Epithelial cell of prostate (primary cell): Measurements from ENCODE around the gene CA11.
"Not testable (repeated sequence)": the region's sequence is repeated elsewhere in the genome, so short reads cannot be mapped to it uniquely, and the experiment has no call there.

ENCODE experiments used
- DNase-seq: peaks from one replicate; pipeline ENCODE4 v3.0.0-alpha.2; 2011; ENCODE audit warnings: low read depth, low spot score
- H3K27ac ChIP-seq: fragments of 450-650 bp; 2 replicates; pipeline ENCODE4 v1.5.1; 2017; ENCODE audit warnings: mild to moderate bottlenecking

Gene CA11

DNA sequence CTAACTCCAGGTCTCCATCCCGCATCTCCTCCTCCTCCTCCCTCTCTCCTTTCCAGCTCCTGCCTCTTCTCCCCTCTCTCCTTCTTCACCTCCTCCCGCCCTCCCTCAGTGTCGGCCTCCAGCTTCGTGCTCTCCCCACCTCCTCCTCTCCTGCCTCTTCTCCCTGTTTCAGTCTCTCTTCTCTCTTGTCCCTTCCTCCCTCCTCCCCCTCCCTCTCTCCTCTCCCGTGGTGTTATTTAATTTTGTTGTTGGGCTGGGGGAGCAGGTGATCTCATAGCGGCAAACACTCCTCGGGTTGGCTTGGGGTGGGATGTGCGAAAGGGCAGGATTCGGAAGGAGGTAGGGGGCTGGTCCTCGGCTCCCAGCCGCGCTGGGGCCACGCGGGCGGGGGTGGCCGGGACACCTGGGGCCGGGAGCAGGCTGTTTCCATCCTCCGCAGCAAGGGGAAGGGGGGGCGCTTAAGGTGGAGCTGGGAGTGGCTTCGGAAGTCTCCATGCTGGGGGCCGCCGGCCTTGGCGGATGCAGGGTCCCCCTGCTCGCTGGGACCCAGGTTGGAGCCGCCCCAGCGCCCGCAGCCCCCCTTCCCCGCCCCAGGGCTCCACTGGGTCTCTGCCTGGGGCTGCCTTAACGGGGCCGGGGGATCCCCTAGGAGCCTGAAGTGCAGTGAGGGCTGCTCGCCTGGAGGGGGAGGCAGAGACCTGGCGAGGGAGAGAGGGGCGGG, at the start of gene CA11:
Gene CA11, minus strand, starts transcription at position 187 of the 721 bp plus-strand sequence. CDS start 555 bp downstream, outside the sequence.
- no peak for DNase-seq
- H3K27ac ChIP-seq: no peak within 1 kb of the TSS

DNA sequence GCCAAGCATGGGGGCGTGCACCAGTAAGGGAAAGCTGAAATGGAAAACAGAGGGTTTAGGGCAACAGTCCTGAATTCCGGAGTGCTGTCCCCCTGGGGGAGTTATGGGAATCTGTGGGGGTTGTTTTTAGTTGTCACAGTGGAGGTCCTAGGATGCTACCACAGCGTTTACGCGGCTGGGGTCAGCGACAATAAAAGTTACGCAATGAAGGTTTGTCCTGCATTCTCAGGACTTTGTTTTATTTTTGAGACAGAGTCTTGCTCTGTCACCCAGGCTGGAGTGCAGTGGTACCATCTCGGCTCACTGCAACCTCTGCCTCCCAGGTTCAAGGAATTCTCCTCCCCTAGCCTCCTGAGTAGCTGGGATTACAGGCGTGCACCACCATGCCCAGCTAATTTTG, 47.6 kb upstream of the CA11 start:
- not testable (repeated sequence) for H3K27ac ChIP-seq

DNA sequence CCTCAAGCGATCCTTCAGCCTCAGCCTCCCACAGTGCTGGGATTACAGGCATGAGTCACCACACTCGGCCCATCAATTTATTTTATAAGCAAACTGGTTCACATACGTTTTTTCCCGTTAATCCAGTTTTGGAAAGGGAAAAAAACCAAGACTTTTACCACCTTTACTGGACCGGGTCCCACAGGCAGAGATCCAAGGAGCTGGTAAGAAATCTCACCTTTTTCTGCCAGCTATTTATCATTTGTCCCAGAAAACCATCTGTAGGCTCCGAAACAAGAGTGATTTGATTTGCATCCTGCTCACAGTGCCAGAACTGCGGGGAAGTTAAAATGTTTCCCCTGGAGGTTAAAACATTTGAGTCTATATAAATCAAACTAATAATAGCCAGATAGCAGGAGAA, 43.5 kb upstream of the CA11 start:
- H3K27ac ChIP-seq: no peak overlapping the region
- DNase-seq: no peak

More for the DNA sequence above, 47.6 kb upstream of the CA11 start:
- DNase-seq: not testable (repeated sequence)

DNA sequence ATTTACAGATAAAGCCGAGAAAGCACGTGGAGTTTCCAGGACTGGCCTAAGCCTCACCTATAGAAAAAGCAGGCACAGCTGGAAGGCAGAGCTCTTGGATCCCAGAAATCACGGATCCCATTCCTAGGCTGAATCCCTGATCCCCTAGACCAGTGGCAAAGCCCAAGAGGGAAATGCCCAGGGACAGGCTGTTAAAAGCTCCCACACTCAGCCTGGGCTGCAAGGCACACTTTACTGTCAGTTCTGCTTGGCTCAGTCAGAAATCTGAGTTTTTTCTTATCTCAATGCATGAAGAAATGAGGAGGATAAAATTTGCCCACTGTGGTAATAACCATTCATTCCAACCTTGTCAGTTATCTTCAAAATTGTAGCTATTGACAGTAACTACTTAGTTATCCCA, 41.8 kb upstream of the CA11 start:
- no peak for DNase-seq
- no peak overlapping the region for H3K27ac ChIP-seq

DNA sequence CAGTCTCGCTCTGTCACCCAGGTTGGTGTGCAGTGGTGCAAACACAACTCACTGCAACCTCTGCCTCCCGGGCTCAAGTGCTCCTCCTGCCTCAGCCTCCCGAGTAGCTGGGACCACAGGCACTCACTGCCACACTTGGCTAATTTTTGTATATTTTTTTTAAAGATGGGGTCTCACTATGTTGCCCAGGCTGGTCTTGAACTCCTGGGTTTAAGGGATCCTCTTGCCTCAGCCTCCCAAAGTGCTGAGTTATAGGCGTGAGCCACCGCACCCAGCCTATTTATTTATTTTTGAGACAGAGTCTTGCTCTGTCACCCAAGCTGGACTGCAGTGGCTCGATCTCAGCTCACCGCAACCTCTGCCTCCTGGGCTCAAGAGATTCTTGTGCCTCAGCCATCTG, 40.6 kb upstream of the CA11 start:
- DNase-seq, H3K27ac ChIP-seq: not testable (repeated sequence)

DNA sequence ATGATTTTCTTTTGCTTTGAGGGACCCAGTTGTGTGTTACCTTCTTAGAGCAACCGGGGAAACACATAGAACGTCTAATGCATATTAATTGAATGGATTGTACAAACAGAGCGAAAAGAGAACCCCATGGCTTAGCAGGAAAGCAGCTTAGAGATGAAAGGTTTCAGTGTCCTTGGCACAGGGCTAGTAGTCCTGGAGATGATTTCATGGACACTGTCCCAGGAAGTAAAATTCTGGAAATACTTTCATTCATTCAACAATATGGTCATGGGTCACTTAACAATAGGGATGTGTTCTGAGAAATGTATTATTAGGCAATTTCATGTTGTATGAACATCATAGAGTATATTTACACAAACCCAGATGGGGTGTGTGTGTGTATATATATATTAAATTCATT, 40.1 kb upstream of the CA11 start:
- no peak for DNase-seq

DNA sequence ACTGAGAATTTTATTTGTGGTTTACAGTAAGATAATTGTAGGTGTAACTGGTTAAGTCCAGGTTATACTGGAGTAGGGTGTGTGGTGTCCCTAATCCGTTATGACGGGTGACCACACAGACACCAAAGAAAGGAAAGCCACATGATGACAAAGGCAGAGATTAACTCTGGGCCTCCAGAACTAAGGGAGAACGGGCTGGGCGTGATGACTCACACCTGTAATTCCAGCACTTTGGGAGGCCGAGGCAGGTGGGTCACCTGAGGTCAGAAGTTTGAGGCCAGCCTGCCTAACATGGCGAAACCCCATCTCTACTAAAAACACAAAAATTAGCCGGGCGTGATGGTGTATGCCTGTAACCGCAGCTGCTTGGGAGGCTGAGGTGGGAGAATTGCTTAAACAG, 39.6 kb upstream of the CA11 start:
- no peak overlapping the region for H3K27ac ChIP-seq
- no peak for DNase-seq

More for the DNA sequence above, 40.1 kb upstream of the CA11 start:
- H3K27ac ChIP-seq: no peak overlapping the region

DNA sequence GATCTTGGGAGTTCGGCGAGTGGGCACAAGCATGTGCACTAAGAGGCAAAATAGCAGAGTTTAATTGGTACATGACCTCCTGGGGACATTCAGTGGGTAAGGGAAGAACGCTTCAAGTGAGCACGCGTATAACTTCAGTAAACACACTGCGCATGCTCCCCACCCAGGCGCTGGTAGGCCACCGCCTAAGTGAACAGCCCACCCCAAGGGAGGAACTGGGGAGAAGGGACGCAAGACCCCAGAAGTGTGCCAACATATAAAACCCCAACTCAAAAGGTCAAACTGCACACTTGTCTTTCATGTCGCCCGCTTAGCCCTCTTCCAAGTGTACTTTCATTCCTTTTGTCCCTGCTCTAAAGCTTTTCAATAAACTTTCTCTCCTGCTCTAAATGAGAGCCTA, 37.4 kb upstream of the CA11 start:
- DNase-seq: no peak
- no peak overlapping the region for H3K27ac ChIP-seq

DNA sequence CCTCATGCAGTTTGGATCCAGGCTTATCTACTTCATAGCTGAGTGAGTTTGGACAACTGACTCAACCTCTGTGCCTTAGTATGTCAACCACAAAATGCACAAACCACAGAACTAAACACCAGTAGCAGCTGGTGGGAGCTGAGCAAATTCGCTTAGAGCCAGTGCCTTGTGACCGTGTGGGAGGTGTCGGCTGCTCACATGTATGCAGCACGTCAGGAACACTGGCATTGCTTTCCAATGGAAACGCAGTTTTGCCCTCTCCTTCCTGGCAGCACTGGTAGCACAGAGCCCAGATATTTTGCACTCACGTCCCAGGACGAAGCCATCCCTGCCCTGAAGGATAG, 35.1 kb upstream of the CA11 start:
- no peak for DNase-seq
- H3K27ac ChIP-seq: no peak overlapping the region

DNA sequence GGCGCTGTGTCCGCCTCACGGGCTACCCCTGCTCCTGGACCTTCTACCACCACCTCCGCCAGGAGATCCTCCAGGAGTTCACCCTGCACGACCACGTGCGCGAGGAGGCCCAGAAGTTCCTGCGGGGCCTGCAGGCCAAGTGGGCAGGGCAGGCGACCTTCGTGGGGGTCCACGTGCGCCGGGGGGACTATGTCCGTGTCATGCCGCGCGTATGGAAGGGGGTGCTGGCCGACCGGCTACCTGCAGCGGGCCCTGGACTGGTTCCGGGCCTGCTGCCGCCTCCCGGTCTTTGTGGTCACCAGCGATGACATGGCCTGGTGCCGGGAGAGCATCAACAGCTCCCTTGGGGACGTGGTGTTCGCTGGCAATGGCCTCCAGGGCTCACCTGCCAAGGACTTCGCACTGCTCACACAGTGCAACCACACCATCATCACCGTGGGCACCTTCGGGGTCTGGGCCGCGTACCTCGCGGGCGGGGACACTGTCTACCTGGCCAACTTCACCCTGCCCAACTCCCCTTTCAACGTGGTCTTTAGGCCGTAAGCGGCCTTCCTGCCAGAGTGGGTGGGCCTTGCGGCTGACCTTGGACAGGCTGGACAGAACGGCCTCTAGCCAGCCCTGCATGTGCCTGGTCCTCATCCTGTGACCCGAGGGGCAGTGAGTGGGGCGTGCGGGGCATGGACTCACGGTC, 34.6 kb upstream of the CA11 start:
- no peak for DNase-seq
- H3K27ac ChIP-seq: no peak overlapping the region

DNA sequence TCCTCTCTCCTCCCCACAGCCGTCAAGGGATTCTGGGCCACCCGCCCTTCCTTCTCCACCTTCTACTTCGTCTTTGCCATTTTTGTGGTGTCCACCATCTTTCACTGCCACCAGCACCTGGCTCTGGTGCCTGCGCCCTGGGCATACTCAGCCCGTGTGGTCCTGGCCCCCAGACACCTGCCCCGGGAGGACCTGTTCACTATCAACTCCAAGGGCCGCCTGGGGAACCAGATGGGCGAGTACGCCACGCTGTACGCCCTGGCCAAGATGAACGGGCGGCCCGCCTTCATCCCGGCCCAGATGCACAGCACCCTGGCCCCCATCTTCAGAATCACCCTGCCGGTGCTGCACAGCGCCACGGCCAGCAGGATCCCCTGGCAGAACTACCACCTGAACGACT, 34.0 kb upstream of the CA11 start:
- DNase-seq, H3K27ac ChIP-seq: not testable (repeated sequence)

DNA sequence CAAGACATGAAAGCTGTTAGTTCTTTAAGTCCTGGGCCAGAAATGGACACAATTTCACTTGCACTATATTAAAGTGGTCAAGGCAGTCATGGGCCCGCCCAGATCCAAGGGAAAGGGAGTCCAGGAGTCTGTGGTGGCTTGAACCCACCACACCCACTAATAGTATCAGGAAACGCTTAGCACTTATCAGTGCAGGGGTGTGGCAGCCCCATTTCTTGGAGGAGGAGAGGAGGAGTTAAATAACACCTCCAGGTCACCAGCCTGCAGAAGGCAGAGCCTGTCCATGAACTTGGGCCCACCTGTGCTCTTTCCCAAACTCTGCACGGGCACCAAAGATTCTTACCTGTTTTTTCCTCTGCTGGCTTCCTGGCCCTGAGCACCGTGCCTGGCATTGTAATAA, 32.2 kb upstream of the CA11 start:
- no peak for DNase-seq
- H3K27ac ChIP-seq: no peak overlapping the region

DNA sequence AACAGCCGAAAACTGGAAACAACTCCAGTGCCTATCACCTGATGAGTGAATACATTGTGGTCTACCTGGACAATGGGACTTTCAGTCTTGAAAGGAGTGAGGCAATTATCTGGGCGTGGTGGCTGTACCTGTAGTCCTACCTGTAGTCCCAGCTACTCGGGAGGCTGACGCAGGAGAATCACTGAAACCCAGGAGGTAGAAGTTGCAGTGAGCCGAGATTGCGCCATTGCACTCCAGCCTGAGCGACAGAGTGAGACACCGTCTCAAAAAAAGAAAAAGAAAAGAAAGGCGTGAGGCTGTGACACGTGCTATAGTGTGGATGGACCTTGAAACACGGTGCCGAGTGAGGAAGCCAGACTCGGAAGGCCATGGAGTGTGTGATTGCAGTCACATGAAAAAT, 30.9 kb upstream of the CA11 start:
- no peak overlapping the region for H3K27ac ChIP-seq
- DNase-seq: peak; percentile 55

DNA sequence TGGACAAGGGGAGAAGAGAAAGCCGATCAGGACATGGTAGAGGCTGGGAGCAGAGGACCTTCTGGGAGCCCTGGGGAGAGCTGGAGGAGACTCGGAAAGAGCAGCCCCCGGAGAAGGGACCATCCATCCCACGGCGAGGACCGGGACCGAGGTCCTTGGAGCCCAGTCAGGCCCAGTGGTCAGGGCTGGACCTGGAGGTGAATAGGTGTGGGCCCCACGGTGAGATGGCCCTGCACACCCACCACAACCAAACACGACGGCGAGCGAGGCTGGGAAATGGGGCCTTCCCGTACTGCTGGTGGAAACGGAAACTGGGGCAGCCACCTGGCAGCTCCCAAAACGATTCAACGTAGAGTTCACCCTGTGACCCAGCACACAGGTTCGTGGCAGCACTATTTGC, 30.5 kb upstream of the CA11 start:
- no peak overlapping the region for H3K27ac ChIP-seq
- DNase-seq: no peak

DNA sequence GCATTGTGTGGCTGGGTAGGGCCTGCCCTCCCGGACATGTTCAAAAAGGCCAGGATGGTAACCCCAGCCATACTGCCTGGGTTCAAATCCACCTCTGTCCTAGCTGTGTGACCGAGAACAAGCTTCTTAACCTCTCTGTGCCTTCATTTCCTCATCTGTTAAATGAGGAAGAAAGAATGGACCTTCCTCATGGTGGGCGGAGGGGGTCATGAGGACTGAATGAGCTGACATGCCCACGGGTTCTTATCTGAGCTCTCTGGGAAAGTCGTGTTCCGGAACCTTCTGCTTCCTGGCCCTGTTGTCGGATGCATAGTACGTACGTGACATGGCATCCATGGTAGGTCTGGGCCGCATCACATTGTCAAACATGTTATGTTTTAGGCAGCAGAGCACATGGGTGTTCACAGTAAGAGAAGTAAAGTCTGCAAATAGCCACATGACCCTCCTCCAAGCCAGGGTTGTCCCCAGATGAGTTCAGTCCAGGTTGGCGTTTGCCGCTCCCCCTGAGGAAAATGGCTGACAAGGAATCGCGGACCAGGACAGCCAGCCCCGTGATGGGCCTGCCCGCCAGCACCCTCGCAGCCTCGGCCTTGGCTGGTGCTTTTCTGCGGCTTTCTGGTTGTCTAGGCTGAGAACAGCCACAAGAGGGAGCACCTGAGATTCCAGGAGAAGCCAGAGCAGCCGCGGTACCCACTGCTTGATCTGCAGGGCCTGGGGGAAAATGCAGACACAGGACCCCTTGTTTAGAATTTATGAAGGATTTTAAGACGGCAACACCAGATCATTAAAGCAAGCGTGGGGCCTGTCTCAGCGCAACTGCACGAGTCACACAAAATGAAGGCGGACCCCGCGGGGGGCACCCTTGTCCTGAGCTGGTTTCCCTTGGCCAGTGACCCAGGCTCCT, 29.2 kb upstream of the CA11 start:
- no peak for DNase-seq

DNA sequence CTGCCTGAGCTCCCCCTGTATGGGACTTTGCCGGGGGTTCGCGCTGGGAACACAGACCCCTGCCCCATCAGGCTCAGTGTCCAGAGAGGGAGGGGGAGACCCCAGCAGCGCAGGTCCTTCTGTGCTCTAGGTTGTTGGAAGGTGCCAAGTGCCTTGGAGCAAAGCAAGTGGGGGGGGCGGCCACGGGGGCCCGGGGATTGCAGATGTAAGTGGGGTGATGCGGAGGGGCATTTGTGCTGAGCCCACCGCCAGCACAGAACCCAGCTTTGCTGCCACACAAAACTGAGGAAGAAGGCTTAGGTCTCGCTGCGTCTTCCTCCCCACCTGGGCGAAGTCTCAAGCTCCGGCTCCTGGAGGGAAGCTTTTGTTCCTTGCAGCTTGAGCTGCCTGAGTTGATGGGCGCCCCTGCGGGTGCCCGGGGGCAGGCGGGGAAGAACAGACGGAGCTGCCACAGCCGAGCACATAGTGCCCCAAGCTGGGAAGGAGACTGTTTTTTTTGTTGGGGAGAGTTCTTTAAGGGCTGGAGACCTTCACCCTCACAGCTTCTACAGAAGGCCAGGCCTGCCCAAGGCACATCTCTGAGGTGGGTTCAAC, 28.3 kb upstream of the CA11 start:
- DNase-seq: no peak
- no peak overlapping the region for H3K27ac ChIP-seq

More for the DNA sequence above, 29.2 kb upstream of the CA11 start:
- H3K27ac ChIP-seq: no peak overlapping the region

DNA sequence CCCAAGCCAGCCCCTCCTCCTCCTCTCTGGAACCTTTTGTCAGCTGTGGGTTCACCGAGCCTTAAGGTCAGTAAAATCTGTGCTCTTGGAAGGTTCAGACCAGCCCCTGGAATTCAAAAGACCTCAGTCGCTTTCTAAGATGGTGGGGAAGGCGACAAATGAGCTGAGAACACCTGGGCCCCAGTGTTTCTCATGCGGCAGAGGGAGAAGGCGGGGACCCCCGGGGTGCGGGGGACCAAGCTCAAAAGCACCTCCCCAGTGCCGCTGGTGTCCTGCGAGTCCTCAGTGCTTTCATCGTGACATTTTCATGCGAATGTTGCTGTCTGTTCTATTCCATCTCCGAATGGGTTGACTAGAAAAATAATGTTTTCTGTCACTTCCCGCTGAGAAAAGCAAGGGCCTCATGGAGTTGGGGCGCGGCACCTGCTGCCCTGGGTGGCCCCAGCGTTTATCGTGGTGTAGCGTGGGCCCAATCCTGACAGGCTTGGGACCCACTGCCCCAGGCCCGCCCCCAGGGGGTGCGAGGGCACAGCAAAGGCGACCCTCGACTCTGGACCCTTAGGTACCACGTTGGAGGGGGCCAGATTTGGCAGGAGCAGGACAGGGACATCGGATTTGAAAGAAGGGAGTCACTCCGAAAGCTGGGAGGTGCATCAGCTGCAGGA, 27.6 kb upstream of the CA11 start:
- no peak overlapping the region for H3K27ac ChIP-seq

DNA sequence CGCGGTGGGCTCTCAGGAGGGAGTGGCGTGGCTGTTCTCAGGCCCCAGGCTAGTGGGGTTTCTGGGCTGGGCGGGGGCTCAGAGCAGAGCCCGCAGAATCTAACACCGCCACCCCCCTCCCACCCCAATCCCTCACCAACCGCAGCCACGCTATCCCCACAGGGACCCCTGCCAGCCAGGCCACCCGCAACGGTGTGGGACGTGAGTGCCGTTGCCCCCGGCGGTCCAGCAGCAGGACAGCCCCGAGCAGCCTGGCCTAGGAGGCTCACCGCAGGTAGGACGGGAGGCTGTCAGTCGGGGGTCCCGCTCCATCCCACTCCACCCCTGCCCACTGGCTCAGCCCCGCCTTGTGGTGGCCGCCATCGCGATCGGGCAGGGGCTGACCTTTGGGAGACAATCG, 27.0 kb upstream of the CA11 start, which contains the start of gene NTN5:
Gene NTN5, minus strand, starts transcription at position 24 of the 400 bp plus-strand sequence. CDS start 2,031 bp downstream, outside the sequence.
- no peak for DNase-seq
- H3K27ac ChIP-seq: no peak within 1 kb of the TSS

More for the DNA sequence above, 27.6 kb upstream of the CA11 start:
- DNase-seq: no peak

DNA sequence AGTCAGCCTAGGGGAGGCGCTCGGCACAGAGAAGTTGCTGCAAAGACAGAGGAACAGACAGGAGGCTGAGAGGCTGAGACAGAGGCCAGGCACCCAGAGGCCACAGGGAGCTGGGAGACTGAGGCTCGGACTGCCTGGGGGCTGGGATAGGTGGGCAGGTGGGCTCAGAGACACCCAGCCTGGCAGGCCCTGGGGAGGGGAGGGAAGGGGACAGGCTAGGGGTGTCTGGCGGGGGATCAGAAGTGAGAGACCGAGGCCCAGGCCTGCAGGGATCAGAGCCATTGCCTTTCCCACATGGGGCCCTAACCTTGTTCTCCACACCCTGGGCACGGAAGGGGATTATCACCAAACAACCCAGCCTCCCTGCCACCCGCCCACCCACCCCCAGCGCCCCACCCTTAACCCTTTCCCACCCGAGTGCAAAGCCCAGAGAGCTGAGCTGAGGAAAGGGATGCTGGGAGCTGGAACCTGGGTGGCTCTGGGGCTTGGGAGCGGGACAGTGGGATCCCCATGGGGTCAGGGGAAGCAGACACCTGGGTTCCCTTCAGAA, 25.5 kb upstream of the CA11 start:
- DNase-seq: no peak
- H3K27ac ChIP-seq: no peak overlapping the region
